ENCODE results near the gene SEMA6C. TPM values are rescaled to one million over a fixed set of nuclear protein-coding genes. Genes with fewer than 3 reads are reported as not detected.

The SEMA6C gene
- total RNA-seq, 1 experiment from 2014 or later = 5.7 TPM

GRCh38 chr1:151113877-151114276, 32.6 kb downstream of the SEMA6C start:
- no peak for DNase-seq (ENCODE audit: low read depth, low spot score)
- TF ChIP-seq SIN3A (IDR thresholded peaks at IDR 0.05; ENCODE audit: borderline replicate concordance, insufficient read depth, low read depth, low read length) (no peak), REST (IDR thresholded peaks at IDR 0.05; ENCODE audit: insufficient read depth in 1 of 2, low read depth in 2 of 2, low read length in 1 of 2) (no peak), POLR2AphosphoS5 (IDR thresholded peaks at IDR 0.05; ENCODE audit: low read depth, low read length) (no peak), TCF7L2 (IDR thresholded peaks at IDR 0.05; ENCODE audit: low read depth, low read length) (no peak), CTCF (IDR thresholded peaks at IDR 0.05) (no peak)
- ChIA-PET CTCF (interaction anchor here (1.2 kb wide), 1 partner anchor 14 kb away, joined by 5 read pairs; no protein-coding TSS in a partner anchor), POLR2A (interaction anchor here (0.6 kb wide), 1 partner anchor 76 kb away, joined by 6 read pairs; no protein-coding TSS in a partner anchor)
- H3K4me3 ChIP-seq (ENCODE audit: low read depth in 2 of 2, low read length in 2 of 2) = no peak overlapping the region
- in situ Hi-C loops (cut with HindIII; ENCODE audit: low pct_unique_long_range_greater_than_20kb, low sequenced_read_pairs) = no loop called here
- H3K36me3 ChIP-seq (ENCODE audit: control insufficient read depth, insufficient read depth, low read length) = no peaks in the 10 kb centered on the region
- intact Hi-C loops (cut with micrococcal nuclease; ENCODE audit: unreplicated experiment) = no loop called here
- no peaks in the 10 kb centered on the region for H3K27me3 ChIP-seq (ENCODE audit: control insufficient read depth, insufficient read depth, low read length)
- H3K9me3 ChIP-seq (ENCODE audit: control insufficient read depth, insufficient read depth, low read depth, low read length) = no peaks in the 10 kb centered on the region
- no peak for ATAC-seq
- no peak overlapping the region for H3K27ac ChIP-seq (ENCODE audit: low read length)
- H3K4me1 ChIP-seq (ENCODE audit: control insufficient read depth, insufficient read depth, low read length) = no peaks in the 10 kb centered on the region
- no TSS peak for BruUV-seq (replicated peaks)

- in situ Hi-C loops (cut with HindIII; ENCODE audit: low pct_unique_long_range_greater_than_20kb, low sequenced_read_pairs) = no loop called here
- DNase-seq (ENCODE audit: low read depth, low spot score) = no peak
- ATAC-seq = no peak
- no peaks in the 10 kb centered on the region for H3K4me1 ChIP-seq (ENCODE audit: control insufficient read depth, insufficient read depth, low read length)
- ChIA-PET CTCF (interaction anchor here (1.0 kb wide), 1 partner anchor 9 kb away, joined by 3 read pairs; no protein-coding TSS in a partner anchor), POLR2A (no interaction called here)
- intact Hi-C loops (cut with micrococcal nuclease; ENCODE audit: unreplicated experiment) = no loop called here
- H3K36me3 ChIP-seq (ENCODE audit: control insufficient read depth, insufficient read depth, low read length) = no peaks in the 10 kb centered on the region
- no peaks in the 10 kb centered on the region for H3K27me3 ChIP-seq (ENCODE audit: control insufficient read depth, insufficient read depth, low read length)
- no peak overlapping the region for H3K27ac ChIP-seq (ENCODE audit: low read length)
- H3K4me3 ChIP-seq (ENCODE audit: low read depth in 2 of 2, low read length in 2 of 2) = no peak overlapping the region
- no TSS peak for BruUV-seq (replicated peaks)
- H3K9me3 ChIP-seq (ENCODE audit: control insufficient read depth, insufficient read depth, low read depth, low read length) = no peaks in the 10 kb centered on the region
- TF ChIP-seq SIN3A (IDR thresholded peaks at IDR 0.05; ENCODE audit: borderline replicate concordance, insufficient read depth, low read depth, low read length) (no peak), TCF7L2 (IDR thresholded peaks at IDR 0.05; ENCODE audit: low read depth, low read length) (no peak)
These were observed 38.1 kb downstream of the SEMA6C start for GRCh38 chr1:151108331-151108730.

GRCh38 chr1:151106894-151107293, 39.5 kb downstream of the SEMA6C start:
- no peak for DNase-seq (ENCODE audit: low read depth, low spot score)
- ATAC-seq = no peak
- no peaks in the 10 kb centered on the region for H3K27me3 ChIP-seq (ENCODE audit: control insufficient read depth, insufficient read depth, low read length)
- intact Hi-C loops (cut with micrococcal nuclease; ENCODE audit: unreplicated experiment) = no loop called here
- H3K4me3 ChIP-seq (ENCODE audit: low read depth in 2 of 2, low read length in 2 of 2) = no peak overlapping the region
- no peak for TF ChIP-seq TCF7L2 (IDR thresholded peaks at IDR 0.05; ENCODE audit: low read depth, low read length)
- TF ChIP-seq REST (IDR thresholded peaks at IDR 0.05; ENCODE audit: insufficient read depth in 1 of 2, low read depth in 2 of 2, low read length in 1 of 2) = no peak
- TF ChIP-seq POLR2AphosphoS5 (IDR thresholded peaks at IDR 0.05; ENCODE audit: low read depth, low read length) = no peak
- TF ChIP-seq CTCF (IDR thresholded peaks at IDR 0.05) = no peak
- no peak for TF ChIP-seq SIN3A (IDR thresholded peaks at IDR 0.05; ENCODE audit: borderline replicate concordance, insufficient read depth, low read depth, low read length)
- POLR2A ChIA-PET = no interaction called here
- in situ Hi-C loops (cut with HindIII; ENCODE audit: low pct_unique_long_range_greater_than_20kb, low sequenced_read_pairs) = no loop called here
- H3K27ac ChIP-seq (ENCODE audit: low read length) = no peak overlapping the region
- no peaks in the 10 kb centered on the region for H3K4me1 ChIP-seq (ENCODE audit: control insufficient read depth, insufficient read depth, low read length)
- CTCF ChIA-PET = no interaction called here
- no TSS peak for BruUV-seq (replicated peaks)
- no peaks in the 10 kb centered on the region for H3K36me3 ChIP-seq (ENCODE audit: control insufficient read depth, insufficient read depth, low read length)
- H3K9me3 ChIP-seq (ENCODE audit: control insufficient read depth, insufficient read depth, low read depth, low read length) = no peaks in the 10 kb centered on the region
